Measurements from ENCODE around the gene PXMP2. TPM values are rescaled to one million over a fixed set of nuclear protein-coding genes. Genes with fewer than 3 reads are reported as not detected.
A peak's percentile ranks its signal among the peaks of the same experiment; 100 is the strongest.
"Not testable (repeated sequence)": the region's sequence is repeated elsewhere in the genome, so short reads cannot be mapped to it uniquely, and the experiment has no call there.

Gene PXMP2
- total RNA-seq, 1 experiment from 2014 or later, result 23.5 TPM

DNA sequence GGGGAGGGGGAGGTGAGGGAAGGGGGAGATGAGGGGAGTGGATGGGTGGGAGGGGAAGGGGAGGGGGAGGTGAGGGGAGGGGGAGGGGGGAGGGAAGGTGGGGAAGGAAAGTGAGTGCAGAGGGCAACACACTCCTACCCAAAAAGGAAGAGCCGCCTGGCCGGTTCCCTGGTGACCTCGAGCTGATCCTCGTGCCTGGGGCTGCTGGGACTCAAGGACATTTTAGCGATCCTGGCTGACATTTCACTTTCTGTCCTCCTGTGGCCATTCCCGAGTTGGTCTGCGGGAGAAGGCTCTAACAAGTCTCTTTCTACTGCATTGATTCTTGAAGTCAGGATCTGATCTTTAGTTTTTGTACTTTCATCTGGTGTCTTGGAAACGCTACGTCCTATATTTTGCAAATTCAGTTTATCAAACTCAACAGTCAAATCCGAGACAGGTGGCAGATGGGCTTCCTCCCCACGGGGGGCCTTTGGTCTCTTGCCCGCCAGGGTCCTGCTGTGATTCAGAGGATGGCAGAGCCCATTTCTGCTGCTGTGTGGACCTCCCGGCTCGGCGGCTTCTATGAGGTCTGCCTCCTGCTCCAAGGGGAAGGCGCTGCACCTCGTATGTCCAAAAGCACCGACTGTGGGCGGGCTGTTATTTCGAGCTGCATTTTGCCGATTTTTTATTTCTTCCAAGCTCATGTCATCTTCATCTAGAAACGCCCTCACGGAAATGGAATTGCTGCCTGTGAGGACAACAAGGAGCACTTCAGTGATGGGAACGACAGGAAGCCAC lies 42.3 kb downstream of the PXMP2 start:
- in situ Hi-C loops (cut with HindIII; ENCODE audit: low pct_unique_long_range_greater_than_20kb, low sequenced_read_pairs), result no loop called here

DNA sequence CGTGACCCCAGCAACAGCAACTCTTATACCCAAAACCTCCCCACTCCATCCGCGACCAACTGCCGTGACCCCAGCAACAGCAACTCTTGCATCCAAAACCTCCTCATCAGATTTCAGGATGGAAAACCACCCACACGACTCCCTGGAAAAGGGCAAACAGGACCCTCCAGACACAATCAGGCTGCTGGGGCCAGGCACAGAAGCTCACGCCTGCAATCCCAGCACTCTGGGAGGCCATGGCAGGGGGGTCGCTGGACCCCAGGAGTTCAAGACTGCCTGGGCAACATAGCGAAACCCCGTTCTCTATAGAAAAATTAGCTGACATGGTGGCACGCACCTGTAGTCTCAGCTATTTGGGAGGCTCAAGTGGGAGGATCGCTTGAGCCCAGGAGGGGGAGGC lies 43.0 kb downstream of the PXMP2 start:
- DNase-seq (ENCODE audit: low read depth, low spot score), result no peak
- in situ Hi-C loops (cut with HindIII; ENCODE audit: low pct_unique_long_range_greater_than_20kb, low sequenced_read_pairs), result no loop called here

More for the DNA sequence above, 42.3 kb downstream of the PXMP2 start:
- DNase-seq (ENCODE audit: low read depth, low spot score), result peak; percentile 13

DNA sequence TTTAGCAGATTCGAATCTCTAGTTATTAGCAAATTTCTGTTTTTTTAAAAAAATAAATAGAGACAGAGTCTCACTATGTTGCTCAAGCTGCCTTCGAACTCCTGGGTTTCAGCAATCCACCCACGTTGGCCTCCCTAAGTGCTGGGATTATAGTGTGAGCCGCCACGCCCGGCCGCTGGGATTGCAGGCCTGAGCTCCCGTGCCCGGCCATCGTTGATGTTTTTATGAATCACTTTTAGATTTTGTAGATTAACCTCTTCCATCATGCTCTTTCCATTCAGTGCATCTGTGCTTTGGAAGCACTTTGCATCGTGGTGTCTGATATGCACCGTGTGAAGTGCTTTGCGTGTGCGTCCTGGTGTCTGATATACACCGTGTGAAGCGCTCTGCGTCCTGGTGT lies 44.2 kb downstream of the PXMP2 start:
- in situ Hi-C loops (cut with HindIII; ENCODE audit: low pct_unique_long_range_greater_than_20kb, low sequenced_read_pairs), result no loop called here
- DNase-seq (ENCODE audit: low read depth, low spot score), result no peak

DNA sequence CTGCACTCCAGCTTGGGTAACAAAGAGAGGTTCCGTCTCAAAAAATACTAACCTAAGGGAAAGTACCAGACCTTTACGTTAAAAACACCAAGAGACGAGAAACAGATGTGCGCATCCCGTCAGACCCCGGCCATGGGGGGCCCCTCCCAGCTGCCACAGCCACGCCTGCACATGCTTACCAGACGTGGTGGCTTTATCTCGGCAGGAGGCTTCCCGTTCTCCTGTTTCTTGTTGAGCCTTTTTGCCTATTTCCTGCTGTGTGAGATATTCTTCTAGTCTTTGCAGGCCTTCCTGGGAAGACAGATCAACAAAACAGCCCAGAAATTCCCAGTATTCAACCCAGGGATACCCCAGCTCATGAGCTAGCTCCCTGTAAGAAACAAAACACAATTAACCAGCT lies 46.8 kb downstream of the PXMP2 start:
- in situ Hi-C loops (cut with HindIII; ENCODE audit: low pct_unique_long_range_greater_than_20kb, low sequenced_read_pairs), result no loop called here

DNA sequence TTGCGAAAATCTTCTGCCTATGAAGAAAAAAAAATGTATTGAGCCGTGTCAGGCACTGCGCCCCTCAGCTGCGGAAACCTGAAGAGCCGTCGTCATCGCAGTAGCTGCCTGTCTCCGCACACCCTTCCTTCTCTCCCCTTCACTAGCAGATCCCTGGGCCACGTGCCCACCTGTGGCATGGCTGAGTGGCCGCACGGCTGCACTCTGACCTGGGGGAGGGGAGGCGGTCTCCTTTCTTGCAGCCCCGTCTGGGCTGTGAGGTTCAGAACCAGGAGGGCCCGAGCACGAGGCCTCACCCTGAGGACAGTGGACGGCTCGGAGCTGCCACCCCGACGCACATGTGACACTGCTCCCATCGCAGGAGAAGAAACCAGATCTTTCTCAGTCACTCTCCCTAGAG lies 48.1 kb downstream of the PXMP2 start:
- no peak for DNase-seq (ENCODE audit: low read depth, low spot score)
- in situ Hi-C loops (cut with HindIII; ENCODE audit: low pct_unique_long_range_greater_than_20kb, low sequenced_read_pairs), result no loop called here

More for the DNA sequence above, 46.8 kb downstream of the PXMP2 start:
- no peak for DNase-seq (ENCODE audit: low read depth, low spot score)

DNA sequence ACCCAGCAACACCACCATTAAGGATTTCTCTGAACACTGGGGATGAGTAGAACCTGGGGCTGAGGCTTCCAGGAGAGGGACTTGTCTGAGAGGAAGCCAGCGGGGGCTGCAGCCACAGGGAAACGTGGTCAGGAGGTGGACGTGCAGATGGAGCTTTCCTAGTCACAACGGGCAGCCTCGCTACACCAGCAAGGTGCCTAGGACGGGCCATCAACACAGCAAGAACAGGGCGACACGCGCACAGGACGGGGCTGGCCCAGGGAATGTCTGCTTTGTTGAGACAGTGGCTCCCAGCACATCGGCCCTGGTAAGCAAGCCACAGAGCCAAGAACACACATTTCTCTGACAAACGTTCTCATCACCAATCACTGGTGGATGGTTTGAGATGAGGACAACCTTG lies 49.0 kb downstream of the PXMP2 start:
- no peak for DNase-seq (ENCODE audit: low read depth, low spot score)
- in situ Hi-C loops (cut with HindIII; ENCODE audit: low pct_unique_long_range_greater_than_20kb, low sequenced_read_pairs), result no loop called here

DNA sequence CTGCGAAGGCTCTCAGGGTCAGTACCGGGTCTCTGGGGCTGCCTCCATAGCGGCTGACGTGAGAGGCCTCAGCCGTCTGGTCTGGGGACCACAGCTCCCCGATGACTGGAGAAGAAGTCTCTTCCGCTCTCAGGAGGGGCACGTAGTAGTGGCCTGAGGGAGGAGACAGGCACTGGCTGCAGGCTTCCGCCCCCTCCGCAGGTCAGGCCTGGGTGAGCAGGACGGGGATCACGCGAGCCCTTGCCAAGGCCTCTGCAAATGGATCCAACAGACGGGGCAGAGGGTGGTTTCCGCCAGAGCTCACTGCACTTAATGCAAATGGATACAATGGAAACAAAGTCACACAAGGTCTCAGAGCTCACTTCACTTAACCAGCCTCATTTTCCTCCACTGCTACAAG lies 49.5 kb downstream of the PXMP2 start:
- in situ Hi-C loops (cut with HindIII; ENCODE audit: low pct_unique_long_range_greater_than_20kb, low sequenced_read_pairs), result no loop called here
- no peak for DNase-seq (ENCODE audit: low read depth, low spot score)

DNA sequence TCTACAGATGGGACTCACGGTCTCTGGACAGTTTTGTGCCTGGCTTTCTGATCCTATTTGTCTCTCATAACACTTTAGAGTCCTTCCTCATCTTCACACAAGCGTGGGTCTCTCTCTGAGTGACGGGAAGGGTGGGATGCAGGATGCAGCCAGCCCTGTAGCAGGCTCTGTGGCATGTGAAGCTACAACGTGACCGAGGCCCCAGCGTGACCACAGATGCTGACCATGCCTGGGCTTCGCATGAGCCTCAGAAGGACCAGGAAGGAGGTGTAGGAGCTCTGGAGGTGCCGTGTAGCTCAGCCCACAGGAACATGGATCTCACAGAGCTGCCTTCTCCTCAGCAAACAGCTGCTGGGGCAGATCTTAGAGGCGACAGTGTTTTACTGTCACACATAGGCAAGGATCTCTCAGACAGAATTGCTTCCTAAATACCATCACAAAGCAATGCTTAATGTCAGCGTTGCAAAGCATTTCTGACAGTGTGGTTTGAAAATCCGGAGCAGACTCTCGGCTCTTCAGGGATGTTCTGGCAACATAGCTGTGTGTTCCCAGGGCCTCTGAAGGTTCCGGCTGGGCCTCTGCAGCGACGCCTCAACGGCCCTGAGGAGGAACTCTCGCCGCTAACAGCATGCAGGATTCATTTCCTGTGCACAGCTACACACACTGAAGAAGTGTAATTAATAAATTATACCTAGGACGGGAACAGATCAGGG lies 52.4 kb downstream of the PXMP2 start:
- no peak for DNase-seq (ENCODE audit: low read depth, low spot score)
- in situ Hi-C loops (cut with HindIII; ENCODE audit: low pct_unique_long_range_greater_than_20kb, low sequenced_read_pairs), result no loop called here

DNA sequence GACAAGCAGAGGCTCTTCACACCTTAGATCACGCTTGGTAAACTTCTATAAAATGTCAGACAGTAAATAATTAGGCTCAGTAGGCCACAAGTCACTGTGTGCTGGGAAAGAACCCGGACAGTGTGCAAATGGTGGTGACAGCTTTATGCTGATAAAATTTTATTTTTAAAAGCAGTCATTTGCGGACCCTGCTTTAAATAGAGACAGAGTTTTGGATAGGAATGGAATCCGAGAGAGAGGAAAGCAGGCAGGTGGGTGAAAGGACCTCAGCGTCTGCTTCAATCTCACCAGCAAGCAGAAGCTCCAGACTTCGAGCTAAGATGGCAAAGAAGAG lies 52.9 kb downstream of the PXMP2 start:
- DNase-seq (ENCODE audit: low read depth, low spot score), result no peak
- in situ Hi-C loops (cut with HindIII; ENCODE audit: low pct_unique_long_range_greater_than_20kb, low sequenced_read_pairs), result no loop called here

DNA sequence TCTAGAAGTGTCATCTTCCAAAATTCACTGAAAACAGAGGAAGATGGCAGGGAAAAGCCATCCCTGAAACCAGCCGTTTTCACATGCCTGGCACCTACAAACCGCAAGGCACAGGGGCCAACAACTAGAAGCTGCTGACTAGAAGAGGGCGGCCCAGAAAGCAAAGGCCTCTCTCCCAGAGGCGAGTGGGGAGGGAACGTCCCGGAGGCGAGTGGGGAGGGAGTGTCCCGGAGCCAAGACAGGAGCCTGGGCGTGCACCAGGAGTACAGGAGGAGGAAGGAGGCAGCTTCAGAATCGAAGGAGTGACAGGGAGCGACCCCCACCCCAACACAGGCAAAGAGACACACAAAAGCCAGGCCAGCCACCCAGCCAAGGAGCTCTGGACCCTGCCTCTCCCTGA lies 53.3 kb downstream of the PXMP2 start:
- in situ Hi-C loops (cut with HindIII; ENCODE audit: low pct_unique_long_range_greater_than_20kb, low sequenced_read_pairs), result no loop called here
- DNase-seq (ENCODE audit: low read depth, low spot score), result no peak

DNA sequence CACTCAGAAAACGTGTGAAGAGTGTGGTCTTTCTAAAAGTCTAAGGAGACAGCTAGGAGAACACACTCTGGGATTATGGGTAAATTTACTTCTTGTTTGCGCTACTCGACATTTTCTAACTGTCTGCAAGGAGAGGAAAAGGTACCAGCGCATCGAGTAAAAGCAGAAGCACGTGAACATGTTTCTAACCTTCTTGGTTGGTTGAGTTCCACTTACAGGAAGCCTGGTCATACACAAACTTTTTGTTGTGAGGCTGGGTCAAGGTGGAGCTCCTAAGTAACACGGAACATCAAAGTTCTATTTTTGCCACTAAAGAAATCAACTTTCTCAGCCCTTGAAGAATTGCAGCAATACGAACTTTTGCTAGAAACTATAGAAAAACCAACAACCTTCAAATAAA lies 54.2 kb downstream of the PXMP2 start:
- in situ Hi-C loops (cut with HindIII; ENCODE audit: low pct_unique_long_range_greater_than_20kb, low sequenced_read_pairs), result no loop called here
- no peak for DNase-seq (ENCODE audit: low read depth, low spot score)

DNA sequence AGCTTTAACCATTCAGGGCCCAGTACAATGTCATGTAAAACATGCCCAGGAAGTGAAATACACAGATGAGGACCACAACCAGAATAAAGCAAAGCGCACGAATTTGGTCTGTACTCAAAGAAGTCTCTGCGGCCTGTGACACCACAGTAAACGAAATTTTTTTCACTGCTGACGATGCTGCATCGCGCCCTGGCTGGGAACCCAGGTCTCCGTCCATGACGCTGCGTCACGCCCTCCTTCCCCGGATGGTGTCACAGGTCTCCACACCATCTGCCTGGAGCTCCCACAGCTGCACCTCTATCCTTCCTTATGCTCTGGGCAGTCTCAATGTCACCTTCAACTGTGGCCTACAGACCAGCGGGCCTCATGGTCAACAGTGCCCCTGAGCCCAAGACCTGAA lies 56.4 kb downstream of the PXMP2 start:
- no peak for DNase-seq (ENCODE audit: low read depth, low spot score)
- in situ Hi-C loops (cut with HindIII; ENCODE audit: low pct_unique_long_range_greater_than_20kb, low sequenced_read_pairs), result no loop called here

DNA sequence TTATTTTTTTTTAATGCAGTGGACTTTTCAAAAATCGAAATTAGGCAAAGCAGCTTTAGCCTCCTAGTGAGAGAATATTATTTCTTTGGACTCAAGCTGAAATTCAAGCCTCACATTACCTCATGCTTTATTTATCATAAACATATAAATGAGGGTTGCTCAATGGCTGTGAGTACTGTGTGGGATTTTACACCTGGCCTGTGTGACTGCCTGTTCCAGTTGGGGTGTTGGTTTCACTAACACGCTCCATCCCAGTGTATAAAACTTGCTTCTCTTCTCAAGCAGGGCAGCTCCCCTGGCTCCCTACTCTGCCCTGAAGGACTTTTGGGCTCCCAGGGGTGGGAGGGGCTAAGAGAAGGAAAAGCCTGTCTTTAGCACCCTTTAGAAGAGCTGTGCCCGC lies 59.2 kb downstream of the PXMP2 start:
- no peak for DNase-seq (ENCODE audit: low read depth, low spot score)
- in situ Hi-C loops (cut with HindIII; ENCODE audit: low pct_unique_long_range_greater_than_20kb, low sequenced_read_pairs), result no loop called here

DNA sequence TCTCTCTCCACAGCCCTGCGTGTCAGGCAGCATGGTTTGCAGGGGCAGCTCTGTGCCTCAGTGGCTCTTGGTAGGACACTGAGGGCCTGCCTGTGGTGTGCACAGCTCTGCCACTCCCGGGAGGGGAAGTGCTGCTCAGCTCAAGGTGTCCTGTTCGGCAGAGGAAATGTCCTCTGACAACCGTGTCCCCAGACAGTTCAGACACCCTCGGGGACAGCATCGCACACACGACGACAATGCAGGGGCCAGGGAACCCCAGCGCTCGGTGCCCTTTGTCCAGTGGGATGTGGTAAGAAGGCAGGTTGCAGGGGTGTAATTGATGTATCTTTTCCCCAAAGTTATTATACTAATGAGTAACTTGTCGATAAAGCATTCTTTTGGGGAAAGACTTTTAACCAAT lies 60.0 kb downstream of the PXMP2 start:
- in situ Hi-C loops (cut with HindIII; ENCODE audit: low pct_unique_long_range_greater_than_20kb, low sequenced_read_pairs), result no loop called here
- no peak for DNase-seq (ENCODE audit: low read depth, low spot score)

DNA sequence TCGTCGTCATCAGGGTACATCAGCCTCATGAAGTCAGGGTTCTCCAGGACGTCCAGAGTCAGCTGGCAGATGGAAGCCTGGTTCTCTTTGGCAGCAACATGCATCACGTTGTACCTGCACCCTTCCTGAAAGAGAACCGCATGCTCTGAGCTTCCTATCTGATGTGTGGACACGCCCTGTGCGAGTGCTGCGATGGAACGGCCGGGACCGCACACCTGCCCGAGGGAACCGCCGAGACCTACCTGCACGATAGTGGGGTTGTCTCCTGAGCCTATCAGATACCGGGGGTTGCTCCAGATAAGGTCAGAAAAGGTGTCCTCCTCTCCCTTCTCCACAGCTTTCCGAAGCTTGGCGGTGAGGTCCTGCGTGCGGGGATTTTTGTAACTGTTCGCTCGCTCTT lies 60.5 kb downstream of the PXMP2 start:
- DNase-seq (ENCODE audit: low read depth, low spot score), result no peak
- in situ Hi-C loops (cut with HindIII; ENCODE audit: low pct_unique_long_range_greater_than_20kb, low sequenced_read_pairs), result no loop called here

DNA sequence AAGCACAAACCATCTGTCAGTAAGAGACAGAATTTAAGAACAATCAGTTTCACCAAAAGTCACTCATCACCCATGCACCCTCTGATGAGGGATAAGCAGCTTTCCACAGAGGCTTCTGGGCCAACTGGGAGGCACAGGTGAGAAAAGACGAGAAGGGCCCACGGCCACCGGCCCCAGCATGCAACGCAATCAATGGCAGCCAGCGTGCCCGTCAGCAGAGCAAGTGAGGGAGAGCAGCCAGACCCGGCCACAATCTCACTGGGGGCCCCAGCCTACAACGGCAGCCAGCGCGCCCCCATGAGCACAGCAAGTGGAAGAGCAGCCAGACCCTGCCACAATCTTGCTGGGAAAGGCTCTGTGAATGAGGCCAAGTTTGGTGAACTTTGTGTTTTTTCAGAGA lies 60.9 kb downstream of the PXMP2 start:
- in situ Hi-C loops (cut with HindIII; ENCODE audit: low pct_unique_long_range_greater_than_20kb, low sequenced_read_pairs), result no loop called here
- DNase-seq (ENCODE audit: low read depth, low spot score), result no peak

DNA sequence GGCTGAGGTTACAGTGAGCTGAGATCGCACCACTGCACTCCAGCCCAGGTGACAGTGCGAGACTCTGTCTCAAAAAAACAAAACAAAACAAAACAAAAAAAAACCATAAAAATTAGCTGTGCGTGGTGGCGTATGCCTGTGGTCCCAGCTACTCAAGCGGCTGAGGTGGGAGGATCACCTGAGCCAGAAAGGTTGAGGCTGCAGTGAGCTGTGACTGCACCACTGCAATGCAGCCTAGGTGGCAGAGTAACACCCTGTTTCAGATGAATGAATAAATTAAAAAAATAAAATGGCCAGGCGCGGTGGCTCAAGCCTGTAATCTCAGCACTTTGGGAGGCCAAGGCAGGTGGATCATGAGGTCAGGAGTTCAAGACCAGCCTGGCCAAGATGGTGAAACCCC lies 66.3 kb downstream of the PXMP2 start:
- in situ Hi-C loops (cut with HindIII; ENCODE audit: low pct_unique_long_range_greater_than_20kb, low sequenced_read_pairs); DNase-seq (ENCODE audit: low read depth, low spot score): not testable (repeated sequence)

DNA sequence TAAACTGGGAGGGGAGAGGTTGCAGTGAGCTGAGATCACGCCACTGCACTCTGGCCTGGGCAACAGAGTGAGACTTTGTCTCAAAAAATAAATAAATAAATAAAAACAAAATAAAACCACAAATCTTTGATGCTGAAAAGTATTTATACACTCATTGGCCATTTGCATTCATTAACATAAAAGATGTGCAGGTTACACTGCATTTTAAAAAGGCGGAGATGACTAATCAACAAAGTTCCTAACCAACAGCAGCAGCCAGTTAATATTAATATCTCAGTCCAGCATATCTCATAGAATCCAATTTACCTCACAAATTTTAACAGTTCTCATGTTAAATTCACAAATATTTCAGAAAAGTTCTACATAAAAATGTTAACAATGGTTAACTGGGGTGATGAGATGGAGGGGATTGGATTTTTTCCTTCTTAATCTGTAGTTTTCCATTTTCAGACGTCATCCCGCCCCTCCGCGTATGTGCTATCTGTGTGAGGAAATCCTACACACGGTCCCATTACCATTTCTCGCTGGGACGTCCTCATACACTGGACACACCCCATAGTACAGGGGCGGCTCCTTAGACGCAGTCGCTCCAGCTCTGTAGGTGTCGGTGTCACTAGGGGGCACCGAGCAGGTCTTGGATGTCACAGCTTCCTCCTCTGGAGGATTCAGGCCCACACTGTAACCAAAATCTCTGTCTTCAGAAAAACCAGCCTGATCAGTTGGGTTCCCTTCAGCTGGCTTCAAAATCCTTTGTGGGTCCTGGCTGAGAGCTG lies 67.0 kb downstream of the PXMP2 start:
- DNase-seq (ENCODE audit: low read depth, low spot score), result no peak
- in situ Hi-C loops (cut with HindIII; ENCODE audit: low pct_unique_long_range_greater_than_20kb, low sequenced_read_pairs), result no loop called here

Data from SK-MEL-5 (cell line).